DND-41 (cell line): Measurements from ENCODE around the gene ASRGL1.

ENCODE experiments used
- EZH2 ChIP-seq: IDR thresholded peaks from 3 replicates; pipeline ENCODE4 v1.6.1; 2012; ENCODE audit warnings: borderline replicate concordance, low read depth, mild to moderate bottlenecking, moderate library complexity, low read length, inconsistent platforms; ENCODE audit not compliant: severe bottlenecking
- TF ChIP-seq, protein P1 (sequence below): IDR thresholded peaks from 2 replicates; pipeline ENCODE4 v1.5.1; 2012; ENCODE audit warnings: borderline replicate concordance, low read length, moderate library complexity, mild to moderate bottlenecking; ENCODE audit not compliant: poor library complexity, severe bottlenecking; ENCODE audit errors: extremely low read depth

DNA sequence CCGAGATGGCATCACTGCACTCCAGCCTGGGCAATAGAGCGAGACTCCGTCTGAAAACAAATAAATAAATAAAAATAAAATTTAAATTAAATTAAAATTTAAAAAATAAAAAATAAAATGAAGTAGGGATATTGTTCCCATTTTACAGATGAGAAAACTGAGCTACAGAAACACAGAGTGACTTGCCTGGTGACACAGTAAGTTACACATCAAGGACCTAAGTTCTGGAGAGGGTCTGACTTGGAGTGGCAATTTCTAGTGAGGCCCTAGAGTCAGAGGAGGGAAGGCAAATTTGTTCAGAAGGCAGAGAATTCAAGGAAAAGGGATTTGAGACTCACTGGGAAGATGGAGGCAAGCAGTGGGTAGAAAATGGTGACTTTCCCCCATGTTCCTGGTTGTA, 83.6 kb downstream of the ASRGL1 start:
- TF ChIP-seq, protein P1, sequence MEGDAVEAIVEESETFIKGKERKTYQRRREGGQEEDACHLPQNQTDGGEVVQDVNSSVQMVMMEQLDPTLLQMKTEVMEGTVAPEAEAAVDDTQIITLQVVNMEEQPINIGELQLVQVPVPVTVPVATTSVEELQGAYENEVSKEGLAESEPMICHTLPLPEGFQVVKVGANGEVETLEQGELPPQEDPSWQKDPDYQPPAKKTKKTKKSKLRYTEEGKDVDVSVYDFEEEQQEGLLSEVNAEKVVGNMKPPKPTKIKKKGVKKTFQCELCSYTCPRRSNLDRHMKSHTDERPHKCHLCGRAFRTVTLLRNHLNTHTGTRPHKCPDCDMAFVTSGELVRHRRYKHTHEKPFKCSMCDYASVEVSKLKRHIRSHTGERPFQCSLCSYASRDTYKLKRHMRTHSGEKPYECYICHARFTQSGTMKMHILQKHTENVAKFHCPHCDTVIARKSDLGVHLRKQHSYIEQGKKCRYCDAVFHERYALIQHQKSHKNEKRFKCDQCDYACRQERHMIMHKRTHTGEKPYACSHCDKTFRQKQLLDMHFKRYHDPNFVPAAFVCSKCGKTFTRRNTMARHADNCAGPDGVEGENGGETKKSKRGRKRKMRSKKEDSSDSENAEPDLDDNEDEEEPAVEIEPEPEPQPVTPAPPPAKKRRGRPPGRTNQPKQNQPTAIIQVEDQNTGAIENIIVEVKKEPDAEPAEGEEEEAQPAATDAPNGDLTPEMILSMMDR: no peak
- TF ChIP-seq EZH2: no peak
